ENCODE measurements around the gene ASIP. TPM values are rescaled to one million over a fixed set of nuclear protein-coding genes. Genes with fewer than 3 reads are reported as not detected.

The ASIP gene
- total RNA-seq, 1 donor from 2014 or later, result 32.6 TPM

Other genes with a start within 250 kb of the ASIP start
- 107 TPM for gene RALY, start 247.5 kb upstream of the ASIP start, total RNA-seq
- 41.0 TPM for gene EIF2S2, start 129.2 kb upstream of the ASIP start, total RNA-seq
- 66.2 TPM for gene AHCY, start 61.9 kb downstream of the ASIP start, total RNA-seq
- gene ITCH, start 121.8 kb downstream of the ASIP start, total RNA-seq, result 40.1 TPM